Trophoblast cell (in vitro differentiated cells and primary cell): ENCODE measurements around the gene PAQR4.

Experiments
- DNase-seq, 2 donors: peaks; one replicate each; pipeline ENCODE4 v3.0.0-alpha.2; 2016
- H2AFZ ChIP-seq: 2 replicates; pipeline ENCODE4 v1.6.1; 2013; ENCODE audit warnings: low read length, moderate library complexity, mild to moderate bottlenecking; ENCODE audit not compliant: insufficient read depth, poor library complexity
- H2AK5ac ChIP-seq: 2 replicates; pipeline ENCODE4 v1.6.1; 2013; ENCODE audit warnings: mild to moderate bottlenecking, low read length
- H2BK120ac ChIP-seq: 2 replicates; pipeline ENCODE4 v1.6.1; 2013; ENCODE audit warnings: low read length, mild to moderate bottlenecking, moderate library complexity; ENCODE audit not compliant: insufficient read depth, poor library complexity
- H2BK12ac ChIP-seq: 2 replicates; pipeline ENCODE4 v1.6.1; 2013; ENCODE audit warnings: mild to moderate bottlenecking, low read length, moderate library complexity
- H2BK5ac ChIP-seq: 2 replicates; pipeline ENCODE4 v1.6.1; 2013; ENCODE audit warnings: low read length, low read depth, moderate library complexity, mild to moderate bottlenecking; ENCODE audit not compliant: poor library complexity
- H3K14ac ChIP-seq: 2 replicates; pipeline ENCODE4 v1.6.1; 2013; ENCODE audit warnings: mild to moderate bottlenecking, low read length
- H3K18ac ChIP-seq: 2 replicates; pipeline ENCODE4 v1.6.1; 2013; ENCODE audit warnings: mild to moderate bottlenecking, low read length
- H3K23ac ChIP-seq: 2 replicates; pipeline ENCODE4 v1.6.1; 2013; ENCODE audit warnings: low read length
- H3K27ac ChIP-seq: 2 replicates; pipeline ENCODE4 v1.5.1; 2013; ENCODE audit warnings: low read depth, mild to moderate bottlenecking, inconsistent platforms, low read length, moderate library complexity
- H3K27me3 ChIP-seq: 2 replicates; pipeline ENCODE4 v1.6.1; 2013; ENCODE audit warnings: inconsistent platforms, mild to moderate bottlenecking, low read length, moderate library complexity; ENCODE audit not compliant: insufficient read depth
- H3K36me3 ChIP-seq, 2 experiments: 1 replicate in 1 of 2; 2 replicates in 1 of 2; pipeline ENCODE4 v1.6.1; 2013; ENCODE audit warnings: low read length in 2 of 2, mild to moderate bottlenecking in 2 of 2, moderate library complexity in 1 of 2; ENCODE audit not compliant: insufficient read depth in 2 of 2, control insufficient read depth in 1 of 2
- H3K4ac ChIP-seq: 2 replicates; pipeline ENCODE4 v1.6.1; 2013; ENCODE audit warnings: low read depth, mild to moderate bottlenecking, low read length, moderate library complexity
- H3K4me1 ChIP-seq, 2 experiments: 1 replicate in 1 of 2; 2 replicates in 1 of 2; pipeline ENCODE4 v1.6.1; 2013; ENCODE audit warnings: low read length in 2 of 2, mild to moderate bottlenecking in 2 of 2, moderate library complexity in 1 of 2; ENCODE audit not compliant: insufficient read depth in 2 of 2, control insufficient read depth in 1 of 2
- H3K4me2 ChIP-seq: 2 replicates; pipeline ENCODE4 v1.6.1; 2013; ENCODE audit warnings: inconsistent platforms, mild to moderate bottlenecking, low read length, moderate library complexity
- H3K4me3 ChIP-seq: 2 replicates; pipeline ENCODE4 v1.5.1; 2013; ENCODE audit warnings: mild to moderate bottlenecking, low read depth, low read length, inconsistent platforms
- H3K79me1 ChIP-seq: one replicate; pipeline ENCODE4 v1.6.1; 2013; ENCODE audit warnings: low read length
- H3K79me2 ChIP-seq: 2 replicates; pipeline ENCODE4 v1.6.1; 2013; ENCODE audit warnings: low read length, mild to moderate bottlenecking; ENCODE audit not compliant: control insufficient read depth, insufficient read depth, poor library complexity
- H3K9ac ChIP-seq: 2 replicates; pipeline ENCODE4 v1.6.1; 2013; ENCODE audit warnings: mild to moderate bottlenecking, low read length
- H3K9me3 ChIP-seq: 2 replicates; pipeline ENCODE4 v1.6.1; 2013; ENCODE audit warnings: low read depth, mild to moderate bottlenecking, control low read depth, inconsistent platforms, low read length; ENCODE audit not compliant: insufficient read depth
- H4K12ac ChIP-seq: 2 replicates; pipeline ENCODE4 v1.6.1; 2013; ENCODE audit warnings: low read depth, mild to moderate bottlenecking, low read length, moderate library complexity
- H4K8ac ChIP-seq: 2 replicates; pipeline ENCODE4 v1.6.1; 2013; ENCODE audit warnings: low read depth, mild to moderate bottlenecking, low read length, moderate library complexity
- H4K91ac ChIP-seq: one replicate; pipeline ENCODE4 v1.6.1; 2013; ENCODE audit warnings: low read depth, mild to moderate bottlenecking, low read length, moderate library complexity
- WGBS: extraction: QIAGEN DNeasy Blood & Tissue Kit; methylation state at CpG from one replicate; pipeline ENCODE4 v1.1.7; 2013; ENCODE audit warnings: missing lambda C conversion rate; ENCODE audit not compliant: insufficient read length, insufficient coverage; ENCODE audit errors: extremely low coverage; 5-methylcytosine and 5-hydroxymethylcytosine counted together

The PAQR4 gene

GRCh38 chr16:2987833-2988232, 18.7 kb downstream of the PAQR4 start:
- no peak overlapping the region for H3K4ac ChIP-seq
- no peaks in the 10 kb centered on the region for H3K9me3 ChIP-seq
- no peak overlapping the region for H2AK5ac ChIP-seq
- H3K4me2 ChIP-seq = no peak overlapping the region
- H3K36me3 ChIP-seq = no peaks in the 10 kb centered on the region
- H3K27ac ChIP-seq = no peak overlapping the region
- H4K91ac ChIP-seq = no peak overlapping the region
- H3K4me1 ChIP-seq = peaks cover 6 to 10% of the 10 kb centered on the region in 2 experiments
- H2AFZ ChIP-seq = no peak overlapping the region
- no peak overlapping the region for H2BK120ac ChIP-seq
- no peak overlapping the region for H3K18ac ChIP-seq
- no peak overlapping the region for H3K23ac ChIP-seq
- H3K9ac ChIP-seq = no peak overlapping the region
- no peaks in the 10 kb centered on the region for H3K79me2 ChIP-seq
- H3K27me3 ChIP-seq = no peaks in the 10 kb centered on the region
- H3K14ac ChIP-seq = no peak overlapping the region
- WGBS = no CpG with 5 or more reads among the region's 8 CpGs
- no peak overlapping the region for H2BK5ac ChIP-seq
- no peak overlapping the region for H2BK12ac ChIP-seq
- no peak overlapping the region for H4K12ac ChIP-seq
- no peaks in the 10 kb centered on the region for H3K79me1 ChIP-seq
- DNase-seq = no peak
- H4K8ac ChIP-seq = no peak overlapping the region
- no peak overlapping the region for H3K4me3 ChIP-seq

- H3K27me3 ChIP-seq = no peaks in the 10 kb centered on the region
- H2AK5ac ChIP-seq = no peak overlapping the region
- H2BK5ac ChIP-seq = no peak overlapping the region
- H3K23ac ChIP-seq = no peak overlapping the region
- H3K9ac ChIP-seq = no peak overlapping the region
- no peaks in the 10 kb centered on the region for H3K9me3 ChIP-seq
- WGBS = no CpG with 5 or more reads among the region's 8 CpGs
- H3K4ac ChIP-seq = no peak overlapping the region
- no peak overlapping the region for H4K91ac ChIP-seq
- no peak overlapping the region for H2BK120ac ChIP-seq
- no peak overlapping the region for H4K8ac ChIP-seq
- no peak overlapping the region for H3K4me3 ChIP-seq
- H3K79me1 ChIP-seq = no peaks in the 10 kb centered on the region
- no peaks in the 10 kb centered on the region for H3K36me3 ChIP-seq
- no peak overlapping the region for H3K18ac ChIP-seq
- H2AFZ ChIP-seq = no peak overlapping the region
- no peak overlapping the region for H3K27ac ChIP-seq
- no peak overlapping the region for H4K12ac ChIP-seq
- H2BK12ac ChIP-seq = no peak overlapping the region
- no peaks in the 10 kb centered on the region for H3K79me2 ChIP-seq
- H3K14ac ChIP-seq = no peak overlapping the region
- no peak for DNase-seq
- peaks cover 6 to 8% of the 10 kb centered on the region in 2 experiments for H3K4me1 ChIP-seq
- H3K4me2 ChIP-seq = no peak overlapping the region
These were observed 19.5 kb downstream of the PAQR4 start for GRCh38 chr16:2988590-2989099.

- Histone ChIP-seq H4K91ac (no peak overlapping the region), H2AK5ac (no peak overlapping the region), H3K18ac (no peak overlapping the region), H3K79me1 (no peaks in the 10 kb centered on the region), H4K12ac (no peak overlapping the region), H2BK12ac (no peak overlapping the region), H3K14ac (no peak overlapping the region), H3K4me1 (peaks cover 6 to 8% of the 10 kb centered on the region in 2 experiments), H2BK5ac (no peak overlapping the region), H3K23ac (no peak overlapping the region), H3K79me2 (no peaks in the 10 kb centered on the region), H4K8ac (no peak overlapping the region), H3K36me3 (no peaks in the 10 kb centered on the region), H3K27ac (no peak overlapping the region), H2BK120ac (no peak overlapping the region), H3K4me3 (no peak overlapping the region), H3K9ac (no peak overlapping the region), H3K27me3 (no peaks in the 10 kb centered on the region), H2AFZ (no peak overlapping the region), H3K4ac (no peak overlapping the region), H3K9me3 (no peaks in the 10 kb centered on the region), H3K4me2 (no peak overlapping the region)
- no peak for DNase-seq
- WGBS = no CpG with 5 or more reads among the region's 10 CpGs
These were observed 21.7 kb downstream of the PAQR4 start for GRCh38 chr16:2990891-2991290.

- H3K4me1 ChIP-seq = peaks cover 6 to 8% of the 10 kb centered on the region in 2 experiments
- H4K8ac ChIP-seq = no peak overlapping the region
- H2BK12ac ChIP-seq = no peak overlapping the region
- no peak overlapping the region for H2BK120ac ChIP-seq
- no peak overlapping the region for H3K4ac ChIP-seq
- H4K12ac ChIP-seq = no peak overlapping the region
- no peaks in the 10 kb centered on the region for H3K9me3 ChIP-seq
- H3K23ac ChIP-seq = no peak overlapping the region
- H2BK5ac ChIP-seq = no peak overlapping the region
- no peak overlapping the region for H3K14ac ChIP-seq
- no peak overlapping the region for H2AK5ac ChIP-seq
- H3K79me1 ChIP-seq = no peaks in the 10 kb centered on the region
- no peak overlapping the region for H3K27ac ChIP-seq
- H4K91ac ChIP-seq = no peak overlapping the region
- no peaks in the 10 kb centered on the region for H3K79me2 ChIP-seq
- no peak overlapping the region for H2AFZ ChIP-seq
- H3K18ac ChIP-seq = no peak overlapping the region
- no peak for DNase-seq
- H3K9ac ChIP-seq = no peak overlapping the region
- WGBS = no CpG with 5 or more reads among the region's 12 CpGs
- H3K36me3 ChIP-seq = no peaks in the 10 kb centered on the region
- no peaks in the 10 kb centered on the region for H3K27me3 ChIP-seq
- no peak overlapping the region for H3K4me3 ChIP-seq
- no peak overlapping the region for H3K4me2 ChIP-seq
These were observed 22.6 kb downstream of the PAQR4 start for GRCh38 chr16:2991566-2992261.
